Skeletal muscle tissue (tissue), 4 donors: Measurements from ENCODE around the gene YARS2. TPM values are rescaled to one million over a fixed set of nuclear protein-coding genes. Genes with fewer than 3 reads are reported as not detected.

Experiments
- H3K27ac ChIP-seq: one replicate; pipeline ENCODE4 v1.7.0; 2013; ENCODE audit warnings: mild to moderate bottlenecking, low read depth, low read length, inconsistent platforms
- H3K27me3 ChIP-seq, 3 donors: one replicate each; pipeline ENCODE4 v1.7.0; 2013; ENCODE audit warnings: low read length in 3 of 3; ENCODE audit not compliant: control insufficient read depth in 3 of 3, insufficient read depth in 3 of 3
- H3K36me3 ChIP-seq, 3 donors: one replicate each; pipeline ENCODE4 v1.7.0; 2013; ENCODE audit warnings: low read length in 3 of 3; ENCODE audit not compliant: control insufficient read depth in 3 of 3, insufficient read depth in 3 of 3
- H3K4me1 ChIP-seq, 3 donors: one replicate each; pipeline ENCODE4 v1.7.0; 2013; ENCODE audit warnings: low read length in 3 of 3, mild to moderate bottlenecking in 3 of 3; ENCODE audit not compliant: control insufficient read depth in 3 of 3, insufficient read depth in 3 of 3
- H3K4me3 ChIP-seq, 3 donors: one replicate each; pipeline ENCODE4 v1.7.0; 2013; ENCODE audit warnings: low read length in 3 of 3
- H3K9ac ChIP-seq, 3 donors: one replicate each; pipeline ENCODE4 v1.7.0; 2013; ENCODE audit warnings: low read length in 3 of 3, mild to moderate bottlenecking in 3 of 3, moderate library complexity in 2 of 3, low read depth in 1 of 3
- H3K9me3 ChIP-seq, 3 donors: one replicate each; pipeline ENCODE4 v1.7.0; 2013; ENCODE audit warnings: low read length in 3 of 3; ENCODE audit not compliant: control insufficient read depth in 3 of 3
- total RNA-seq: library from RNA; depleted of rRNA; stranded (reverse); fragments of >200 nt; gene quantifications from one replicate; pipeline ENCODE4 v1.2.3, GENCODE V29; 2014
- donor health status: Osteomylitis.

YARS2 gene
- total RNA-seq, 1 donor from 2014 or later: 31.3 TPM

GRCh38 chr12:32777691-32778175, 22.0 kb upstream of the YARS2 start:
- peaks cover 0 to 13% (median 4%) of the 10 kb centered on the region in 3 donors for H3K27me3 ChIP-seq
- no peaks in the 10 kb centered on the region for H3K36me3 ChIP-seq
- no peak overlapping the region for H3K9ac ChIP-seq
- no peaks in the 10 kb centered on the region for H3K9me3 ChIP-seq
- H3K4me1 ChIP-seq: no peaks in the 10 kb centered on the region
- no peak overlapping the region for H3K27ac ChIP-seq
- no peak overlapping the region for H3K4me3 ChIP-seq

- H3K9me3 ChIP-seq: no peaks in the 10 kb centered on the region
- H3K4me1 ChIP-seq: no peaks in the 10 kb centered on the region
- no peak overlapping the region for H3K9ac ChIP-seq
- no peak overlapping the region for H3K27ac ChIP-seq
- H3K4me3 ChIP-seq: no peak overlapping the region
- H3K27me3 ChIP-seq: peaks cover 0 to 13% (median 4%) of the 10 kb centered on the region in 3 donors
- no peaks in the 10 kb centered on the region for H3K36me3 ChIP-seq
Measured at GRCh38 chr12:32777159-32777558, 21.5 kb upstream of the YARS2 start.

GRCh38 chr12:32776258-32776657, 20.6 kb upstream of the YARS2 start:
- Histone ChIP-seq H3K27ac (no peak overlapping the region), H3K27me3 (peaks cover 0 to 13% (median 4%) of the 10 kb centered on the region in 3 donors), H3K9ac (no peak overlapping the region), H3K4me3 (no peak overlapping the region), H3K4me1 (no peaks in the 10 kb centered on the region), H3K36me3 (no peaks in the 10 kb centered on the region), H3K9me3 (no peaks in the 10 kb centered on the region)

GRCh38 chr12:32773691-32774090, 18.0 kb upstream of the YARS2 start:
- H3K27ac ChIP-seq: no peak overlapping the region
- no peaks in the 10 kb centered on the region for H3K36me3 ChIP-seq
- H3K4me1 ChIP-seq: no peaks in the 10 kb centered on the region
- peaks cover 0 to 8% (median 0%) of the 10 kb centered on the region in 3 donors for H3K27me3 ChIP-seq
- H3K9me3 ChIP-seq: no peaks in the 10 kb centered on the region
- no peak overlapping the region for H3K9ac ChIP-seq
- no peak overlapping the region for H3K4me3 ChIP-seq

- Histone ChIP-seq H3K27ac (no peak overlapping the region), H3K4me3 (no peak overlapping the region), H3K4me1 (no peaks in the 10 kb centered on the region), H3K27me3 (no peaks in the 10 kb centered on the region), H3K9ac (no peak overlapping the region), H3K9me3 (no peaks in the 10 kb centered on the region), H3K36me3 (no peaks in the 10 kb centered on the region)
Measured at GRCh38 chr12:32770141-32770540, 14.4 kb upstream of the YARS2 start.

- H3K36me3 ChIP-seq: no peaks in the 10 kb centered on the region
- H3K27me3 ChIP-seq: no peaks in the 10 kb centered on the region
- no peak overlapping the region for H3K4me3 ChIP-seq
- no peak overlapping the region for H3K9ac ChIP-seq
- no peak overlapping the region for H3K27ac ChIP-seq
- H3K9me3 ChIP-seq: no peaks in the 10 kb centered on the region
- no peaks in the 10 kb centered on the region for H3K4me1 ChIP-seq
Measured at GRCh38 chr12:32768518-32768917, 12.8 kb upstream of the YARS2 start.

GRCh38 chr12:32765906-32766305, 10.2 kb upstream of the YARS2 start:
- H3K27me3 ChIP-seq: peaks cover 0 to 4% (median 3%) of the 10 kb centered on the region in 3 donors
- H3K9ac ChIP-seq: no peak overlapping the region
- H3K4me1 ChIP-seq: no peaks in the 10 kb centered on the region
- H3K9me3 ChIP-seq: no peaks in the 10 kb centered on the region
- H3K4me3 ChIP-seq: no peak overlapping the region
- no peaks in the 10 kb centered on the region for H3K36me3 ChIP-seq
- H3K27ac ChIP-seq: no peak overlapping the region

- no peak overlapping the region for H3K27ac ChIP-seq
- no peaks in the 10 kb centered on the region for H3K4me1 ChIP-seq
- H3K27me3 ChIP-seq: peaks cover 0 to 6% (median 3%) of the 10 kb centered on the region in 3 donors
- no peaks in the 10 kb centered on the region for H3K9me3 ChIP-seq
- H3K9ac ChIP-seq: no peak overlapping the region
- H3K4me3 ChIP-seq: no peak overlapping the region
- no peaks in the 10 kb centered on the region for H3K36me3 ChIP-seq
Measured at GRCh38 chr12:32761716-32762115, 6.0 kb upstream of the YARS2 start.

- H3K9ac ChIP-seq: no peak overlapping the region
- H3K36me3 ChIP-seq: peaks cover 3 to 13% (median 4%) of the 10 kb centered on the region in 3 donors
- H3K4me1 ChIP-seq: peaks cover 14 to 19% (median 17%) of the 10 kb centered on the region in 3 donors
- no peak overlapping the region for H3K4me3 ChIP-seq
- peaks cover 0 to 6% (median 3%) of the 10 kb centered on the region in 3 donors for H3K27me3 ChIP-seq
- H3K27ac ChIP-seq: no peak overlapping the region
- H3K9me3 ChIP-seq: no peaks in the 10 kb centered on the region
Measured at GRCh38 chr12:32757157-32757556, 1.5 kb upstream of the YARS2 start.

- Histone ChIP-seq H3K36me3 (peaks cover 8 to 19% (median 9%) of the 10 kb centered on the region in 3 donors), H3K27ac (no peak overlapping the region), H3K4me1 (peaks cover 14 to 19% (median 17%) of the 10 kb centered on the region in 3 donors), H3K9me3 (no peaks in the 10 kb centered on the region), H3K4me3 (peak overlapping the region; percentile 90 to 98 (median 91)), H3K9ac (peak overlapping the region in 1 of 3 donors; percentile 95), H3K27me3 (peaks cover 0 to 6% (median 0%) of the 10 kb centered on the region in 3 donors)
Measured at GRCh38 chr12:32756476-32757066, 874 bp upstream of the YARS2 start.
